Fibroblast of pulmonary artery (primary cell): ENCODE data around the gene DUS1L.

Source experiments
- DNase-seq: peaks from one replicate; pipeline ENCODE4 v3.0.0-alpha.2; 2010; ENCODE audit warnings: low read depth
- H3K4me3 ChIP-seq: replicated peaks from 2 replicates; pipeline ENCODE4 v1.5.1; 2011; ENCODE audit warnings: low read depth, mild to moderate bottlenecking, control low read depth, low read length, moderate library complexity
- TF ChIP-seq, protein P1 (sequence below): IDR thresholded peaks from 2 replicates; pipeline ENCODE4 v1.5.1; 2011; ENCODE audit warnings: mild to moderate bottlenecking, control low read depth, low read length, inconsistent platforms; ENCODE audit errors: missing control alignments

The DUS1L gene

DNA sequence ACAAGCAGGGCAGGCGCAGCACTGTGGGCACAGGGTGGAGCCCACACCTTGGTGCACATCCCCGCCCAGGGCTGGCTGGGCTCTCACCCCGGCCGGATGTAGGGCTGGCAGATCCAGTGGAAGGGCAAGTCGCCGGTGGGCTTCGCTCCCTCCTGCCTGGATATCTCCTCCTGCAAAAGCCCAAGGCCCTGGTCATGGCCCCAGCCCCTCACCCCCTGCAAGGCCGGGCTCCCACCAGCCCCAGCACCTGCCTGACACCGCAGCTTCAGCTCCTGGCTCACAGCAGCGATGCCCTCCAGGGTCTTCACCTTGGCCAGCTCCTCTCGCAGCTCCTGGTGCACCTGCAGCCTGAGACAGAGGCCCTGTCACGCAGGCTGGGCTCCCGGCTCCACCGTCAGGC lies 5.0 kb downstream of the DUS1L start:
- H3K4me3 ChIP-seq: no peak overlapping the region
- TF ChIP-seq, protein P1, sequence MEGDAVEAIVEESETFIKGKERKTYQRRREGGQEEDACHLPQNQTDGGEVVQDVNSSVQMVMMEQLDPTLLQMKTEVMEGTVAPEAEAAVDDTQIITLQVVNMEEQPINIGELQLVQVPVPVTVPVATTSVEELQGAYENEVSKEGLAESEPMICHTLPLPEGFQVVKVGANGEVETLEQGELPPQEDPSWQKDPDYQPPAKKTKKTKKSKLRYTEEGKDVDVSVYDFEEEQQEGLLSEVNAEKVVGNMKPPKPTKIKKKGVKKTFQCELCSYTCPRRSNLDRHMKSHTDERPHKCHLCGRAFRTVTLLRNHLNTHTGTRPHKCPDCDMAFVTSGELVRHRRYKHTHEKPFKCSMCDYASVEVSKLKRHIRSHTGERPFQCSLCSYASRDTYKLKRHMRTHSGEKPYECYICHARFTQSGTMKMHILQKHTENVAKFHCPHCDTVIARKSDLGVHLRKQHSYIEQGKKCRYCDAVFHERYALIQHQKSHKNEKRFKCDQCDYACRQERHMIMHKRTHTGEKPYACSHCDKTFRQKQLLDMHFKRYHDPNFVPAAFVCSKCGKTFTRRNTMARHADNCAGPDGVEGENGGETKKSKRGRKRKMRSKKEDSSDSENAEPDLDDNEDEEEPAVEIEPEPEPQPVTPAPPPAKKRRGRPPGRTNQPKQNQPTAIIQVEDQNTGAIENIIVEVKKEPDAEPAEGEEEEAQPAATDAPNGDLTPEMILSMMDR: no peak
- no peak for DNase-seq

DNA sequence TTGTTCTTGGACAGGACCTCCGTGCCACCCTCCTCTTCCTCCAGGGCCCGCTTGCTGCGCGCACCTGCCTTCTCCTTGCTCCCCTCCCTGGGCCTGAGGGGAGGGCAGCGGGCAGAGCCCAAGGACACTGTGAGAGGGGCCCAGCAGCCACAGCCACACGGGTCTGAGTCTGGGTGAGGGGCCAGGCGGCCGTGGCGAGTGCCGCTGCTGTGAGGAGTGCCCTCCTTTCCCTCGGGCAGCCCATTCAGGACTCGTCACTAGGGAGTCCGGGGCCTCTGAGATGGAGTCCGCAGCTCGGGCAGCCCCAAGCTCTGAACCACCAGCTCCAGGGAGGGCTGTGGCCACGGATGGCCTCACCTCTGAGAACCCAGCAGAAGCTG lies 5.6 kb downstream of the DUS1L start:
- TF ChIP-seq, protein P1: no peak
- no peak overlapping the region for H3K4me3 ChIP-seq
- DNase-seq: no peak

GRCh38 chr17:82059272-82060000 lies 6.2 kb downstream of the DUS1L start:
- no peak overlapping the region for H3K4me3 ChIP-seq
- no peak for DNase-seq
- TF ChIP-seq, protein P1: no peak

- DNase-seq: no peak
- no peak overlapping the region for H3K4me3 ChIP-seq
- TF ChIP-seq, protein P1: no peak
These were observed 6.8 kb downstream of the DUS1L start for GRCh38 chr17:82058855-82059249.

DNA sequence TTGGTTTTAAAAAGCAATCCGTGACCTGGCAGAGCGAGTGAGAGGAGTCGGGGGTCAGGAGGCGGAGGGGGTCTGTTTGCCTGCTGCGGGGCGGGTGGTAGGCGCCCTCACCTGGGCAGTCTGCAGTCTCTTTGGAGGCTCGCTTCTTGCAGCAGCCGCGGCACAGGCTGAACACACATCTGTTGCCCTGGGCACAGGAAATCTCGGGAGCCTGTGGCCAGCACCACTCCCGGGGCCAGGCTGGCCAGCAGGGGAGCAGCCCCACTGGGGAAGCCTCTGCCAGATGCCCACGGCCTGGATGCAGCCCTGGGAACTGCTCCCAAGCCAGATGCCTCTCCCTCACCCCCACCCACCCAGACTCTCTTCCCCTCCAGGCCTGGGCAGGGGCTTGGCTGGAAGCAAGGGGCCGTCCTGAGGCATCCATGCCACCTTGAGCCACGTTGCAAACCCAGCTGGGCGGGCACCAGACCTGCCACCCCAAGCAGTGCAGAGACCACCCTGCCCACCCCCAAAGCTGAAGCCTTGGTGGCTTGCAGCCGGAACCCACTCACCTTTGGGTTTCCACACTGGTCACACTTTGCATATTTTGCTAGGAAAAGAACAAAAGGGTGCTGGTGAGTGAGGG lies 7.3 kb downstream of the DUS1L start:
- no peak for DNase-seq
- TF ChIP-seq, protein P1: no peak
- H3K4me3 ChIP-seq: no peak overlapping the region

GRCh38 chr17:82056729-82057621 lies 8.6 kb downstream of the DUS1L start:
- no peak overlapping the region for H3K4me3 ChIP-seq
- TF ChIP-seq, protein P1: no peak
- DNase-seq: no peak
